ENCODE measurements around the gene FGD6.

DNA sequence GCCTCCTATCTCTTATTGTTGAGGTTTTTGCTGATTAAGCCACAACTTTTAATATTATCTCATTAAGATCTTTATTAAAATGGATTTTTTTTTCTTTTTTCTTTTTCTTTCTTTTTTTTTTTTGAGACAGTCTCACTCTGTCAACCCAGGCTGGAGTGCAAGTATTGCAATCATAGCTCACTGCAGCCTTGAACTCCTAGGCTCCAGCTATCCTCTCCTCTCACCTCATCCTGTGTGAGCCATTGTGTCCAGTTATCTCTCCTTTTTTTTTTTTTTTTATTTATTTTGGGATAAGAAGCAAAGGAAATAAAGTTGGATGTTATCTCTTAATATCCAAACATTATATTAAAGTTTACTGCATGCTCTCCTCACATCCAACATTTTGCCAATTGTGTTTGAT is 13.0 kb upstream of the FGD6 start:
- TF ChIP-seq TOX (CRISPR knock-in tag; IDR thresholded peaks at IDR 0.05; ENCODE audit: borderline replicate concordance) (no peak), TCF4 (CRISPR knock-in tag; IDR thresholded peaks at IDR 0.05; ENCODE audit: borderline replicate concordance) (no peak), PPARA (CRISPR knock-in tag; IDR thresholded peaks at IDR 0.05; ENCODE audit: borderline replicate concordance) (no peak)
- TF ChIP-seq, protein P1, sequence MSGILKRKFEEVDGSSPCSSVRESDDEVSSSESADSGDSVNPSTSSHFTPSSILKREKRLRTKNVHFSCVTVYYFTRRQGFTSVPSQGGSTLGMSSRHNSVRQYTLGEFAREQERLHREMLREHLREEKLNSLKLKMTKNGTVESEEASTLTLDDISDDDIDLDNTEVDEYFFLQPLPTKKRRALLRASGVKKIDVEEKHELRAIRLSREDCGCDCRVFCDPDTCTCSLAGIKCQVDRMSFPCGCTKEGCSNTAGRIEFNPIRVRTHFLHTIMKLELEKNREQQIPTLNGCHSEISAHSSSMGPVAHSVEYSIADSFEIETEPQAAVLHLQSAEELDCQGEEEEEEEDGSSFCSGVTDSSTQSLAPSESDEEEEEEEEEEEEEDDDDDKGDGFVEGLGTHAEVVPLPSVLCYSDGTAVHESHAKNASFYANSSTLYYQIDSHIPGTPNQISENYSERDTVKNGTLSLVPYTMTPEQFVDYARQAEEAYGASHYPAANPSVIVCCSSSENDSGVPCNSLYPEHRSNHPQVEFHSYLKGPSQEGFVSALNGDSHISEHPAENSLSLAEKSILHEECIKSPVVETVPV (CRISPR knock-in tag; IDR thresholded peaks at IDR 0.05): no peak
- TF ChIP-seq, protein P2, sequence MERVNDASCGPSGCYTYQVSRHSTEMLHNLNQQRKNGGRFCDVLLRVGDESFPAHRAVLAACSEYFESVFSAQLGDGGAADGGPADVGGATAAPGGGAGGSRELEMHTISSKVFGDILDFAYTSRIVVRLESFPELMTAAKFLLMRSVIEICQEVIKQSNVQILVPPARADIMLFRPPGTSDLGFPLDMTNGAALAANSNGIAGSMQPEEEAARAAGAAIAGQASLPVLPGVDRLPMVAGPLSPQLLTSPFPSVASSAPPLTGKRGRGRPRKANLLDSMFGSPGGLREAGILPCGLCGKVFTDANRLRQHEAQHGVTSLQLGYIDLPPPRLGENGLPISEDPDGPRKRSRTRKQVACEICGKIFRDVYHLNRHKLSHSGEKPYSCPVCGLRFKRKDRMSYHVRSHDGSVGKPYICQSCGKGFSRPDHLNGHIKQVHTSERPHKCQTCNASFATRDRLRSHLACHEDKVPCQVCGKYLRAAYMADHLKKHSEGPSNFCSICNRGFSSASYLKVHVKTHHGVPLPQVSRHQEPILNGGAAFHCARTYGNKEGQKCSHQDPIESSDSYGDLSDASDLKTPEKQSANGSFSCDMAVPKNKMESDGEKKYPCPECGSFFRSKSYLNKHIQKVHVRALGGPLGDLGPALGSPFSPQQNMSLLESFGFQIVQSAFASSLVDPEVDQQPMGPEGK (CRISPR knock-in tag; IDR thresholded peaks at IDR 0.05; ENCODE audit: borderline replicate concordance): no peak
